ENCODE data around the gene ZDHHC19. TPM values are rescaled to one million over a fixed set of nuclear protein-coding genes. Genes with fewer than 3 reads are reported as not detected.
"Not testable (repeated sequence)": the region's sequence is repeated elsewhere in the genome, so short reads cannot be mapped to it uniquely, and the experiment has no call there.

The ZDHHC19 gene
- total RNA-seq, 1 experiment from 2014 or later, result not detected

- DNase-seq (ENCODE audit: low read depth), result no peak
Measured at GRCh38 chr3:196178993-196179379, 32.2 kb downstream of the ZDHHC19 start.

- no peak for DNase-seq (ENCODE audit: low read depth)
Measured at GRCh38 chr3:196177967-196178366, 33.2 kb downstream of the ZDHHC19 start.

GRCh38 chr3:196177567-196177966 lies 33.6 kb downstream of the ZDHHC19 start:
- DNase-seq (ENCODE audit: low read depth), result no peak

- no peak for DNase-seq (ENCODE audit: low read depth)
Measured at GRCh38 chr3:196175722-196176121, 35.5 kb downstream of the ZDHHC19 start.

- DNase-seq (ENCODE audit: low read depth), result no peak
Measured at GRCh38 chr3:196175116-196175625, 36.0 kb downstream of the ZDHHC19 start.

- DNase-seq (ENCODE audit: low read depth), result peak; percentile 53
Measured at GRCh38 chr3:196174652-196175051, 36.5 kb downstream of the ZDHHC19 start.

- not testable (repeated sequence) for DNase-seq (ENCODE audit: low read depth)
Measured at GRCh38 chr3:196170296-196170695, 40.9 kb downstream of the ZDHHC19 start.

GRCh38 chr3:196169836-196170240 lies 41.4 kb downstream of the ZDHHC19 start:
- DNase-seq (ENCODE audit: low read depth), result no peak

- DNase-seq (ENCODE audit: low read depth), result no peak
Measured at GRCh38 chr3:196168808-196169391, 42.3 kb downstream of the ZDHHC19 start.

GRCh38 chr3:196166741-196167140 lies 44.5 kb downstream of the ZDHHC19 start:
- no peak for DNase-seq (ENCODE audit: low read depth)

- DNase-seq (ENCODE audit: low read depth), result no peak
Measured at GRCh38 chr3:196165850-196166249, 45.4 kb downstream of the ZDHHC19 start.

GRCh38 chr3:196165006-196165575 lies 46.1 kb downstream of the ZDHHC19 start:
- DNase-seq (ENCODE audit: low read depth), result not testable (repeated sequence)

- DNase-seq (ENCODE audit: low read depth), result no peak
Measured at GRCh38 chr3:196164576-196164975, 46.6 kb downstream of the ZDHHC19 start.

GRCh38 chr3:196163666-196164493 lies 47.3 kb downstream of the ZDHHC19 start:
- DNase-seq (ENCODE audit: low read depth), result no peak

GRCh38 chr3:196163212-196163611 lies 48.0 kb downstream of the ZDHHC19 start:
- no peak for DNase-seq (ENCODE audit: low read depth)

- DNase-seq (ENCODE audit: low read depth), result no peak
Measured at GRCh38 chr3:196162679-196163078, 48.5 kb downstream of the ZDHHC19 start.

- peak; percentile 94 for DNase-seq (ENCODE audit: low read depth)
Measured at GRCh38 chr3:196159952-196160804, 51.0 kb downstream of the ZDHHC19 start.

- no peak for DNase-seq (ENCODE audit: low read depth)
Measured at GRCh38 chr3:196159526-196159925, 51.7 kb downstream of the ZDHHC19 start.

- no peak for DNase-seq (ENCODE audit: low read depth)
Measured at GRCh38 chr3:196156160-196156559, 55.0 kb downstream of the ZDHHC19 start.

- no peak for DNase-seq (ENCODE audit: low read depth)
Measured at GRCh38 chr3:196150481-196150880, 60.7 kb downstream of the ZDHHC19 start.

GRCh38 chr3:196149831-196150301 lies 61.3 kb downstream of the ZDHHC19 start:
- DNase-seq (ENCODE audit: low read depth), result no peak

- peak; percentile 41 for DNase-seq (ENCODE audit: low read depth)
Measured at GRCh38 chr3:196149375-196149774, 61.8 kb downstream of the ZDHHC19 start.
